Common myeloid progenitor, CD34-positive (primary cell): ENCODE results near the gene SDR39U1.

Experiments
- CTCF ChIA-PET: fragments of 350-600 bp; sonication (Branson Sonifier 250); formaldehyde crosslinking; loops from one replicate; lab custom pipeline; 2021; ENCODE audit warnings: antibody characterized with exemption; lab: Charles Lee
- POLR2A ChIA-PET: fragments of 350-600 bp; sonication (Branson Sonifier 250); formaldehyde crosslinking; loops from one replicate; lab custom pipeline; 2021; ENCODE audit warnings: antibody characterized with exemption; lab: Charles Lee
- DNase-seq, 3 donors: peaks; one replicate each; pipeline versions ENCODE4 v3.0.0 to v3.0.0-alpha.2; 2013
- H3K27ac ChIP-seq, 2 experiments: 1 replicate in 1 of 2; 2 replicates in 1 of 2; pipeline ENCODE4 v1.7.0; 2013; ENCODE audit warnings: inconsistent platforms in 2 of 2, low read length in 2 of 2, mild to moderate bottlenecking in 2 of 2, low read depth in 1 of 2, moderate library complexity in 1 of 2; ENCODE audit not compliant: severe bottlenecking in 2 of 2, insufficient read depth in 1 of 2, poor library complexity in 1 of 2
- H3K27me3 ChIP-seq, 5 experiments: replicated peaks in 2 of 5; 1 replicate in 3 of 5; 2 replicates in 2 of 5; pipeline versions ENCODE4 v1.6.1 to v1.7.0; 2013; ENCODE audit warnings: low read length in 4 of 5, mild to moderate bottlenecking in 2 of 5, moderate library complexity in 2 of 5, inconsistent platforms in 1 of 5; ENCODE audit not compliant: insufficient read depth in 5 of 5, control insufficient read depth in 4 of 5
- H3K36me3 ChIP-seq, 4 experiments: 1 replicate in 2 of 4; 2 replicates in 2 of 4; pipeline versions ENCODE4 v1.6.1 to v1.7.0; 2013; ENCODE audit warnings: low read length in 3 of 4, control low read depth in 1 of 4, mild to moderate bottlenecking in 1 of 4; ENCODE audit not compliant: control insufficient read depth in 4 of 4, insufficient read depth in 4 of 4
- H3K4me1 ChIP-seq, 4 experiments: 1 replicate in 3 of 4; 2 replicates in 1 of 4; pipeline versions ENCODE4 v1.6.1 to v1.7.1; 2013; ENCODE audit warnings: low read length in 3 of 4, mild to moderate bottlenecking in 3 of 4, control low read depth in 1 of 4, inconsistent platforms in 1 of 4, moderate library complexity in 1 of 4; ENCODE audit not compliant: control insufficient read depth in 4 of 4, insufficient read depth in 4 of 4; ENCODE audit errors: control extremely low read depth in 1 of 4
- H3K4me3 ChIP-seq, 7 experiments: 1 replicate in 4 of 7; 2 replicates in 3 of 7; pipeline versions ENCODE4 v1.5.1 to v1.7.0; 2013; ENCODE audit warnings: mild to moderate bottlenecking in 7 of 7, low read length in 6 of 7, moderate library complexity in 6 of 7, inconsistent platforms in 2 of 7, low read depth in 2 of 7, control low read depth in 1 of 7; ENCODE audit not compliant: insufficient read depth in 4 of 7, control insufficient read depth in 1 of 7; ENCODE audit errors: extremely low read depth in 1 of 7
- H3K9me3 ChIP-seq, 5 experiments: 1 replicate in 4 of 5; 2 replicates in 1 of 5; pipeline versions ENCODE4 v1.6.1 to v1.7.1; 2013; ENCODE audit warnings: low read length in 4 of 5, mild to moderate bottlenecking in 2 of 5, inconsistent platforms in 1 of 5, low read depth in 1 of 5, moderate library complexity in 1 of 5; ENCODE audit not compliant: control insufficient read depth in 4 of 5, insufficient read depth in 2 of 5; ENCODE audit errors: control extremely low read depth in 1 of 5
- WGBS: methylation state at CpG from one replicate; pipeline ENCODE4 v1.1.5; 2013; ENCODE audit not compliant: insufficient coverage; 5-methylcytosine and 5-hydroxymethylcytosine counted together

The SDR39U1 gene

DNA sequence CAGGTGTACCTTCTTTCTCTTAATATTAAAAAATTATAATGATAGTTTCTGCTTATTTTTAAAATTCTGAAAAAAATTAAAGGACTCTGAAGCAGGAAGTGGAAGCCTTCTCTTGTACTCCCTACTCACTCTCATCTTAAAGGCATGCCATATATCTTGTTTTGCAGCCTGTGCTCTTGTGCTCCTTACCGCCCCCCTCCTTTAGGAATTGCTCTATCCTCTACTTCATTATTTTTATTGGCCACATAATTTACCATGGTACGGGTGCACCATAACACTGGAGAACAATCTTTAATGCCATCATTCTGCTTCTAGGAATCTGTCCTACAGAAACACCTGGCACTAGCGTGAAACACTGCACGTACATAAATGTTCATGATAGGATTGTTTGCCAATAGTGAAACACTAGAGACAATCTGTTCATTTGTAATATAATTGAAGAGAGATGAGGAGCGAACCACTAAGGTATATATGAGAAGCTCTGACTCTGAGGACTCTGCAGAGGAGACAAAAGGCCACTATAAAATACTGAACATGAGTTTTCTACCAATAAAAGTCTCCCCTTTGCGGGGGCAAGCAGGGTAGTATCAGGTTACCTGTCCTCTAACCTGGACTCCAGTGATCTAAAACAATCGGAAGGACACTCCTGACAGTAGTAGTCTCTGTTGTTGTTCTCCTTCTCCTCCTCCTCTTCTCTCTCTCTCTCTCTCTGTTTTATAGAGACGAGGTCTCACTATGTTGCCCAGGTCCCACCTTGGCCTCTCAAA lies 50.1 kb downstream of the SDR39U1 start:
- Histone ChIP-seq H3K9me3 (no peaks in the 10 kb centered on the region), H3K4me1 (peaks cover 15 to 74% (median 62%) of the 10 kb centered on the region in 4 experiments), H3K27ac (no peak overlapping the region), H3K36me3 (no peaks in the 10 kb centered on the region), H3K27me3 (no peaks in the 10 kb centered on the region), H3K4me3 (no peak overlapping the region)
- 92% methylated on average over 2 of the region's 8 CpGs for WGBS
- peak in 1 of 3 donors; percentile 24 for DNase-seq
- ChIA-PET CTCF (interaction anchor here (0.7 to 3.2 kb wide), 5 partner anchors 19 to 47 kb away, joined by 3 to 15 read pairs (median 3); partner anchors contain the start of gene KHNYN), POLR2A (interaction anchor here (1.0 to 1.2 kb wide), 3 partner anchors 10 to 38 kb away, joined by 3 to 4 read pairs (median 4); no protein-coding TSS in a partner anchor)

DNA sequence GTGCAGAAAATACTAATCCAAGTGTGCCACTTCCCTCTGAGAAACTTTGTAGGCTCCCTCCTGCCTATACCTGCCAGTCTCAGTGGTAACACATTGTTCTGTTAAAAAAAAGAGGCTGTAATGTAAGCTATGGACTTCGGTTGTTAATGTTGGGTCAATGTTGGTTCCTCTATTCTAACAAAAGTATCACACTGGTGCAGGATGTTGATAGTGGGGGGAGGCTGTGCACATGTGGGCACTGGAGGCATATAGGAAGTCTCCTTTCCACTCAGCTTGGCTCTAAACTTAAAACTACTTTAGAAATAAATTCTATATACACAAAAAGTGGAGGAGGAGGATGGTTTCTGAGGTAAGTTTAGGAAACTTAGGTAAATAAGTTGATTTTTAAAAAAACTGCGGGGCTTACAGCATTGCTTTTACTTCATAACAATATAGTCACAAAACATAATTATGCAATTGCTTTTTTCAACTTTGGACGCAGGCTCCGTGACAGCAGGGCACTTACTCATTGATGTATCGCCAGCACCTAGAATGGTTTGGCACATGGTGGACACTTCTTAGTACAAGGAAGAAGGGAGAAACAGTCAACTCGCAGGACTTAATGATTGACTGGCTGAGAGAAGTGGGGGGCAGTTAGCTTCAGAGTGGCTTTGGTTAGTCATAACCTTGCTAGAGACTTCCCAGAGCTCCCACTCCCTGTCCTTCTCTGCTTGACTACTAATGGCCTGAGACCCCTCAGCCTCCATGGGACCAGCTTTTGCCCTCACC lies 51.7 kb downstream of the SDR39U1 start:
- CTCF ChIA-PET: interaction anchor here (0.7 to 3.2 kb wide), 13 partner anchors 9 to 301 kb away, joined by 3 to 16 read pairs (median 4); partner anchors contain the start of gene KHNYN
- POLR2A ChIA-PET: interaction anchor here (0.7 to 1.0 kb wide), 2 partner anchors 13 to 20 kb away, joined by 3 read pairs; no protein-coding TSS in a partner anchor

More for the DNA sequence above, 51.7 kb downstream of the SDR39U1 start:
- Histone ChIP-seq H3K4me1 (peaks cover 14 to 58% (median 49%) of the 10 kb centered on the region in 4 experiments), H3K27ac (peak overlapping the region; percentile 33 to 36), H3K36me3 (no peaks in the 10 kb centered on the region), H3K9me3 (no peaks in the 10 kb centered on the region), H3K4me3 (peak overlapping the region in 3 of 7 experiments; percentile 8 to 57 (median 54)), H3K27me3 (no peaks in the 10 kb centered on the region)
- DNase-seq: peak; percentile 61 to 96 (median 91)
- WGBS: 10% methylated on average over 3 of the region's 6 CpGs
